GM12878 (cell line): Measurements from ENCODE around the gene DDR1. TPM values are rescaled to one million over a fixed set of nuclear protein-coding genes. Genes with fewer than 3 reads are reported as not detected.

Experiments used
- BCL3 ChIP-seq: IDR thresholded peaks from 2 replicates; pipeline ENCODE4 v1.6.1; 2011; ENCODE audit warnings: borderline replicate concordance, low read depth, mild to moderate bottlenecking, moderate library complexity, low read length; ENCODE audit not compliant: insufficient read depth, poor library complexity, severe bottlenecking
- BHLHE40 ChIP-seq, 2 experiments: fragments of 450-650 bp in 1 of 2; IDR thresholded peaks; 2 replicates each; pipeline ENCODE4 v1.6.1; 2011 to 2017; ENCODE audit warnings: low read depth in 2 of 2, borderline replicate concordance in 1 of 2, improper control_type of control experiment in 1 of 2, low read length in 1 of 2, mild to moderate bottlenecking in 1 of 2
- BRCA1 ChIP-seq: IDR thresholded peaks from 2 replicates; pipeline ENCODE4 v1.6.1; 2011; ENCODE audit warnings: low read depth, low read length, improper control_type of control experiment
- EZH2 ChIP-seq: IDR thresholded peaks from 2 replicates; pipeline ENCODE4 v1.6.1; 2012; ENCODE audit warnings: low read depth, mild to moderate bottlenecking, control low read depth, inconsistent platforms, low read length, borderline replicate concordance; ENCODE audit not compliant: control insufficient read depth
- HDAC6 ChIP-seq: fragments of 200-600 bp; sonication (generic); IDR thresholded peaks from one replicate; pipeline ENCODE4 v1.8.0; 2017; ENCODE audit warnings: antibody characterized with exemption; ENCODE audit not compliant: unreplicated experiment
- MEF2B ChIP-seq: fragments of 450-650 bp; IDR thresholded peaks from 2 replicates; pipeline ENCODE4 v1.6.1; 2018; ENCODE audit warnings: mild to moderate bottlenecking, moderate library complexity; ENCODE audit not compliant: partially characterized antibody, poor library complexity, severe bottlenecking
- REST ChIP-seq: IDR thresholded peaks from 2 replicates; pipeline ENCODE4 v1.6.1; 2012; ENCODE audit warnings: mild to moderate bottlenecking, low read depth, low read length
- SMARCA5 ChIP-seq: fragments of 450-650 bp; IDR thresholded peaks from 2 replicates; pipeline ENCODE4 v1.6.1; 2017; ENCODE audit warnings: mild to moderate bottlenecking
- TAF1 ChIP-seq: IDR thresholded peaks from 2 replicates; pipeline ENCODE4 v1.6.1; 2011; ENCODE audit warnings: mild to moderate bottlenecking, low read depth, low read length, borderline replicate concordance
- polyA plus RNA-seq, 11 experiments: library from polyadenylated mRNA; depleted of rRNA in 4 of 11; unstranded in 6 of 11; stranded (reverse) in 5 of 11; fragments of >200 nt; fragmentation: Nextera tagmentation in 4 of 11; fragmentation: Illumina TruSeq in 1 of 11; extraction: Ambion mirVana in 4 of 11; extraction: Trizol in 1 of 11; gene quantifications; 1 replicate in 1 of 11; 2 replicates in 10 of 11; pipeline versions ENCODE4 v1.2.1 to v1.2.3, GENCODE V29; 2011 to 2016; ENCODE audit warnings: inconsistent platforms in 2 of 11, missing spikeins in 2 of 11, low read depth in 1 of 11
- total RNA-seq, 4 experiments: library from RNA; depleted of rRNA in 3 of 4; stranded (reverse); fragments of >200 nt in 3 of 4; fragmentation: Illumina TruSeq in 1 of 4; extraction: Trizol in 1 of 4; gene quantifications; 2 replicates each; pipeline versions ENCODE4 v1.2.1 to v1.2.3, GENCODE V29; 2013 to 2021
- TF ChIP-seq, protein P1 (sequence below): IDR thresholded peaks from 2 replicates; pipeline ENCODE4 v1.6.1; 2012; ENCODE audit warnings: low read depth, low read length, improper control_type of control experiment

DDR1 gene
- total and polyA plus RNA-seq, 10 of the 15 experiments (the other 5 are each of a cell fraction or from before 2014, with no cell fraction given) = 1.1 to 39.0 (median 11.9) TPM

GRCh38 chr6:30947231-30947630, 62.9 kb downstream of the DDR1 start (continued):
- no peak for TF ChIP-seq BHLHE40 (IDR thresholded peaks at IDR 0.05; ENCODE audit: borderline replicate concordance in 1 of 2, low read depth in 2 of 2, low read length in 1 of 2)
- no peak for TF ChIP-seq REST
- TF ChIP-seq, protein P1, sequence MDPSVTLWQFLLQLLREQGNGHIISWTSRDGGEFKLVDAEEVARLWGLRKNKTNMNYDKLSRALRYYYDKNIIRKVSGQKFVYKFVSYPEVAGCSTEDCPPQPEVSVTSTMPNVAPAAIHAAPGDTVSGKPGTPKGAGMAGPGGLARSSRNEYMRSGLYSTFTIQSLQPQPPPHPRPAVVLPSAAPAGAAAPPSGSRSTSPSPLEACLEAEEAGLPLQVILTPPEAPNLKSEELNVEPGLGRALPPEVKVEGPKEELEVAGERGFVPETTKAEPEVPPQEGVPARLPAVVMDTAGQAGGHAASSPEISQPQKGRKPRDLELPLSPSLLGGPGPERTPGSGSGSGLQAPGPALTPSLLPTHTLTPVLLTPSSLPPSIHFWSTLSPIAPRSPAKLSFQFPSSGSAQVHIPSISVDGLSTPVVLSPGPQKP = no peak
- no peak for TF ChIP-seq BRCA1
- TF ChIP-seq HDAC6 = no peak
- TF ChIP-seq SMARCA5 = no peak
- TF ChIP-seq EZH2 = no peak
- no peak for TF ChIP-seq TAF1
- TF ChIP-seq MEF2B = no peak
- no peak for TF ChIP-seq BCL3
- TF ChIP-seq, all 136 proteins: peak for 0
